HepG2 (cell line): Measurements from ENCODE around the gene MTX1. TPM values are rescaled to one million over a fixed set of nuclear protein-coding genes. Genes with fewer than 3 reads are reported as not detected.

Experiments
- CREB1 ChIP-seq, 2 experiments: fragments of 450-650 bp in 1 of 2; IDR thresholded peaks; 2 replicates each; pipeline ENCODE4 v1.6.1; 2016 to 2017; ENCODE audit warnings: control low read depth in 1 of 2, mild to moderate bottlenecking in 1 of 2, missing compliant biosample characterization in 1 of 2, missing genetic modification characterization in 1 of 2
- FOXA3 ChIP-seq: IDR thresholded peaks from 2 replicates; pipeline ENCODE4 v1.6.1; 2016; ENCODE audit warnings: missing genetic modification reagents, missing compliant biosample characterization
- FOXJ3 ChIP-seq: sonication (generic); formaldehyde crosslinking; IDR thresholded peaks from 2 replicates; pipeline ENCODE4 v1.4.0; 2020; ENCODE audit warnings: missing genetic modification reagents, mild to moderate bottlenecking, borderline replicate concordance
- HDAC6 ChIP-seq: fragments of 200-600 bp; sonication (generic); IDR thresholded peaks from 2 replicates; pipeline ENCODE4 v1.7.0; 2017; ENCODE audit warnings: mild to moderate bottlenecking, antibody characterized with exemption, low read length, low read depth
- KDM3A ChIP-seq: IDR thresholded peaks from 2 replicates; pipeline ENCODE4 v1.6.1; 2018; ENCODE audit warnings: low read depth, missing compliant biosample characterization
- MEIS1 ChIP-seq: sonication (generic); formaldehyde crosslinking; IDR thresholded peaks from 2 replicates; pipeline ENCODE4 v1.9.0; 2021; ENCODE audit warnings: mild to moderate bottlenecking, missing genetic modification reagents, moderate library complexity, borderline replicate concordance
- SMYD3 ChIP-seq: sonication (generic); formaldehyde crosslinking; IDR thresholded peaks from 2 replicates; pipeline ENCODE4 v1.8.1; 2023; ENCODE audit warnings: mild to moderate bottlenecking, missing genetic modification reagents
- SP5 ChIP-seq: IDR thresholded peaks from 2 replicates; pipeline ENCODE4 v1.6.1; 2016; ENCODE audit warnings: low read depth, borderline replicate concordance
- ZFP36L2 ChIP-seq: sonication (generic); formaldehyde crosslinking; IDR thresholded peaks from 2 replicates; pipeline ENCODE4 v1.4.0; 2020; ENCODE audit warnings: missing genetic modification reagents
- ZFY ChIP-seq: sonication (generic); formaldehyde crosslinking; IDR thresholded peaks from 2 replicates; pipeline ENCODE4 v1.4.0; 2020; ENCODE audit warnings: missing genetic modification reagents
- ZNF207 ChIP-seq: fragments of 450-650 bp; IDR thresholded peaks from 2 replicates; pipeline ENCODE4 v1.6.1; 2016; ENCODE audit warnings: antibody characterized with exemption, borderline replicate concordance
- ZNF75D ChIP-seq: sonication (generic); formaldehyde crosslinking; IDR thresholded peaks from 2 replicates; pipeline ENCODE4 v1.8.1; 2023; ENCODE audit warnings: missing genetic modification reagents, mild to moderate bottlenecking, borderline replicate concordance
- ZNF839 ChIP-seq: sonication (generic); formaldehyde crosslinking; IDR thresholded peaks from 2 replicates; pipeline ENCODE4 v1.4.0; 2020; ENCODE audit warnings: missing genetic modification reagents, mild to moderate bottlenecking, borderline replicate concordance
- polyA plus RNA-seq, 8 experiments: library from polyadenylated mRNA; depleted of rRNA in 3 of 8; stranded (reverse) in 7 of 8; unstranded in 1 of 8; fragments of >200 nt; fragmentation: Illumina TruSeq in 4 of 8; extraction: Trizol in 4 of 8; gene quantifications; 2 replicates each; pipeline versions ENCODE4 v1.2.1 to v1.2.3, GENCODE V29; 2011 to 2016; ENCODE audit warnings: low read depth in 4 of 8, missing spikeins in 1 of 8, mixed read lengths in 1 of 8; ENCODE audit not compliant: insufficient read depth in 1 of 8
- total RNA-seq, 5 experiments: library from RNA; depleted of rRNA; stranded (reverse); fragments of >200 nt; fragmentation: Illumina TruSeq; extraction: Trizol; gene quantifications; 2 replicates each; pipeline ENCODE4 v1.2.3, GENCODE V29; 2016; ENCODE audit warnings: low read depth in 1 of 5
- TF ChIP-seq, protein P1 (sequence below): sonication (generic); formaldehyde crosslinking; IDR thresholded peaks from 2 replicates; pipeline ENCODE4 v1.8.1; 2023; ENCODE audit warnings: mild to moderate bottlenecking, missing genetic modification reagents
- TF ChIP-seq, protein P2 (sequence below): sonication (generic); formaldehyde crosslinking; IDR thresholded peaks from 2 replicates; pipeline ENCODE4 v1.8.0; 2022; ENCODE audit warnings: missing genetic modification reagents, mild to moderate bottlenecking, moderate library complexity, borderline replicate concordance
- TF ChIP-seq, protein P3 (sequence below): sonication (generic); formaldehyde crosslinking; IDR thresholded peaks from 2 replicates; pipeline ENCODE4 v1.9.0; 2021; ENCODE audit warnings: missing genetic modification reagents, borderline replicate concordance
- TF ChIP-seq, protein P4 (sequence below): sonication (generic); formaldehyde crosslinking; IDR thresholded peaks from 2 replicates; pipeline ENCODE4 v1.4.0; 2020; ENCODE audit warnings: missing genetic modification reagents; ENCODE audit errors: not compliant biosample characterization
- TF ChIP-seq, protein P5 (sequence below): sonication (generic); formaldehyde crosslinking; IDR thresholded peaks from 2 replicates; pipeline ENCODE4; 2020; ENCODE audit warnings: missing genetic modification reagents, mild to moderate bottlenecking, borderline replicate concordance

The MTX1 gene
- total and polyA plus RNA-seq, 2 of the 13 experiments (the other 11 are each of a cell fraction or from before 2014, with no cell fraction given): 64.5 to 72.6 TPM

DNA sequence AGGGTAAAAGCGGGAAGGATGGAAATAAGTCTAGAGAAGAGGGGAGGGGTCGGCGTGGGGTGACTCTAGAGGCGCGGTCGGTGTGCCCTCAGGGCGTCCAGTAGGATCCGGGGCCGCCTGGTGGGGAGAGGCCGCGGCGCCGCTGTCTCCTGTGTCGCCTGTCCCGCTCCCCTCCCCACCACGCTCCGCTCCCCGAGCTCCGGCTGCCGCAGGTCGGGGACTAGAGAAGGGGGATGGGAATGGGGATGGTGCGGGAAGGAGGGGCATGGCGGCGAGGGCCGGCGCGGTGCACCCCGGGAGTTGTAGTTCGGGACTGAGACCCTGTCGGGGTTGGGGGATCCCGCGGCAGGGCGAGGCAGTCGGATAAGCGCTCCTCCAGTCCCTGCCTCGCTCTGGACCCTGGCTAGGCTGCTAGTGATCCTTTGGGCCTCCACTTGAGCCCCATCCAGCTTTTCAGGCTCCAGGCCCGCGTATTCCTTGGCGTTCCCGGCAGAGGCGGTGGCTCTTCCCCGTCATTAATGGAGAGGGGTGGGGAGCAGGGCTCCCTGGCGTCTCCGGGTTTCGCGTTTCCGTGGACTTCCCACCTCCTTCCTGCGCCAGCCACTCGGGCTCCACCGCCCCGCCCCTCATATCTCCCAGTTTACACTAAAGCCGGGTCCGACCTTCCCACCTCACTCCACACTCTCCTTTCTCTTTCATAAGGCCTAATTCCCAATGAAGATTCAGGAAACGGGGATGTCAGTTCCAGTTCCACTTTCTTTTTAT, 46.9 kb downstream of the MTX1 start, which contains the start of gene ENTREP3 (continued):
- TF ChIP-seq FOXJ3 (no peak), ZNF75D (CRISPR knock-in tag) (no peak), SMYD3 (CRISPR knock-in tag) (no peak), ZNF207 (no peak), CREB1 (IDR thresholded peaks at IDR 0.05) (no peak), CREB1 (CRISPR knock-in tag; IDR thresholded peaks at IDR 0.05) (no peak), ZNF839 (CRISPR knock-in tag) (no peak), MEIS1 (CRISPR knock-in tag) (no peak), HDAC6 (no peak), FOXA3 (CRISPR knock-in tag) (peak; percentile 31; the same call in 1 of the 2 replicates), SP5 (CRISPR knock-in tag) (peak; percentile 46; the same call in 1 of the 2 replicates), ZFY (CRISPR knock-in tag) (peak; percentile 76), ZFP36L2 (no peak), KDM3A (CRISPR knock-in tag) (no peak)
- TF ChIP-seq, protein P1, sequence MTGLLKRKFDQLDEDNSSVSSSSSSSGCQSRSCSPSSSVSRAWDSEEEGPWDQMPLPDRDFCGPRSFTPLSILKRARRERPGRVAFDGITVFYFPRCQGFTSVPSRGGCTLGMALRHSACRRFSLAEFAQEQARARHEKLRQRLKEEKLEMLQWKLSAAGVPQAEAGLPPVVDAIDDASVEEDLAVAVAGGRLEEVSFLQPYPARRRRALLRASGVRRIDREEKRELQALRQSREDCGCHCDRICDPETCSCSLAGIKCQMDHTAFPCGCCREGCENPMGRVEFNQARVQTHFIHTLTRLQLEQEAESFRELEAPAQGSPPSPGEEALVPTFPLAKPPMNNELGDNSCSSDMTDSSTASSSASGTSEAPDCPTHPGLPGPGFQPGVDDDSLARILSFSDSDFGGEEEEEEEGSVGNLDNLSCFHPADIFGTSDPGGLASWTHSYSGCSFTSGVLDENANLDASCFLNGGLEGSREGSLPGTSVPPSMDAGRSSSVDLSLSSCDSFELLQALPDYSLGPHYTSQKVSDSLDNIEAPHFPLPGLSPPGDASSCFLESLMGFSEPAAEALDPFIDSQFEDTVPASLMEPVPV (CRISPR knock-in tag): no peak; the same call in 1 of the 2 replicates
- TF ChIP-seq, protein P2, sequence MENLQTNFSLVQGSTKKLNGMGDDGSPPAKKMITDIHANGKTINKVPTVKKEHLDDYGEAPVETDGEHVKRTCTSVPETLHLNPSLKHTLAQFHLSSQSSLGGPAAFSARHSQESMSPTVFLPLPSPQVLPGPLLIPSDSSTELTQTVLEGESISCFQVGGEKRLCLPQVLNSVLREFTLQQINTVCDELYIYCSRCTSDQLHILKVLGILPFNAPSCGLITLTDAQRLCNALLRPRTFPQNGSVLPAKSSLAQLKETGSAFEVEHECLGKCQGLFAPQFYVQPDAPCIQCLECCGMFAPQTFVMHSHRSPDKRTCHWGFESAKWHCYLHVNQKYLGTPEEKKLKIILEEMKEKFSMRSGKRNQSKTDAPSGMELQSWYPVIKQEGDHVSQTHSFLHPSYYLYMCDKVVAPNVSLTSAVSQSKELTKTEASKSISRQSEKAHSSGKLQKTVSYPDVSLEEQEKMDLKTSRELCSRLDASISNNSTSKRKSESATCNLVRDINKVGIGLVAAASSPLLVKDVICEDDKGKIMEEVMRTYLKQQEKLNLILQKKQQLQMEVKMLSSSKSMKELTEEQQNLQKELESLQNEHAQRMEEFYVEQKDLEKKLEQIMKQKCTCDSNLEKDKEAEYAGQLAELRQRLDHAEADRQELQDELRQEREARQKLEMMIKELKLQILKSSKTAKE (CRISPR knock-in tag): no peak
- TF ChIP-seq, protein P3, sequence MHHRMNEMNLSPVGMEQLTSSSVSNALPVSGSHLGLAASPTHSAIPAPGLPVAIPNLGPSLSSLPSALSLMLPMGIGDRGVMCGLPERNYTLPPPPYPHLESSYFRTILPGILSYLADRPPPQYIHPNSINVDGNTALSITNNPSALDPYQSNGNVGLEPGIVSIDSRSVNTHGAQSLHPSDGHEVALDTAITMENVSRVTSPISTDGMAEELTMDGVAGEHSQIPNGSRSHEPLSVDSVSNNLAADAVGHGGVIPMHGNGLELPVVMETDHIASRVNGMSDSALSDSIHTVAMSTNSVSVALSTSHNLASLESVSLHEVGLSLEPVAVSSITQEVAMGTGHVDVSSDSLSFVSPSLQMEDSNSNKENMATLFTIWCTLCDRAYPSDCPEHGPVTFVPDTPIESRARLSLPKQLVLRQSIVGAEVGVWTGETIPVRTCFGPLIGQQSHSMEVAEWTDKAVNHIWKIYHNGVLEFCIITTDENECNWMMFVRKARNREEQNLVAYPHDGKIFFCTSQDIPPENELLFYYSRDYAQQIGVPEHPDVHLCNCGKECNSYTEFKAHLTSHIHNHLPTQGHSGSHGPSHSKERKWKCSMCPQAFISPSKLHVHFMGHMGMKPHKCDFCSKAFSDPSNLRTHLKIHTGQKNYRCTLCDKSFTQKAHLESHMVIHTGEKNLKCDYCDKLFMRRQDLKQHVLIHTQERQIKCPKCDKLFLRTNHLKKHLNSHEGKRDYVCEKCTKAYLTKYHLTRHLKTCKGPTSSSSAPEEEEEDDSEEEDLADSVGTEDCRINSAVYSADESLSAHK: no peak
- TF ChIP-seq, protein P4, sequence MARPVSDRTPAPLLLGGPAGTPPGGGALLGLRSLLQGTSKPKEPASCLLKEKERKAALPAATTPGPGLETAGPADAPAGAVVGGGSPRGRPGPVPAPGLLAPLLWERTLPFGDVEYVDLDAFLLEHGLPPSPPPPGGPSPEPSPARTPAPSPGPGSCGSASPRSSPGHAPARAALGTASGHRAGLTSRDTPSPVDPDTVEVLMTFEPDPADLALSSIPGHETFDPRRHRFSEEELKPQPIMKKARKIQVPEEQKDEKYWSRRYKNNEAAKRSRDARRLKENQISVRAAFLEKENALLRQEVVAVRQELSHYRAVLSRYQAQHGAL (CRISPR knock-in tag): no peak
- TF ChIP-seq, protein P5, sequence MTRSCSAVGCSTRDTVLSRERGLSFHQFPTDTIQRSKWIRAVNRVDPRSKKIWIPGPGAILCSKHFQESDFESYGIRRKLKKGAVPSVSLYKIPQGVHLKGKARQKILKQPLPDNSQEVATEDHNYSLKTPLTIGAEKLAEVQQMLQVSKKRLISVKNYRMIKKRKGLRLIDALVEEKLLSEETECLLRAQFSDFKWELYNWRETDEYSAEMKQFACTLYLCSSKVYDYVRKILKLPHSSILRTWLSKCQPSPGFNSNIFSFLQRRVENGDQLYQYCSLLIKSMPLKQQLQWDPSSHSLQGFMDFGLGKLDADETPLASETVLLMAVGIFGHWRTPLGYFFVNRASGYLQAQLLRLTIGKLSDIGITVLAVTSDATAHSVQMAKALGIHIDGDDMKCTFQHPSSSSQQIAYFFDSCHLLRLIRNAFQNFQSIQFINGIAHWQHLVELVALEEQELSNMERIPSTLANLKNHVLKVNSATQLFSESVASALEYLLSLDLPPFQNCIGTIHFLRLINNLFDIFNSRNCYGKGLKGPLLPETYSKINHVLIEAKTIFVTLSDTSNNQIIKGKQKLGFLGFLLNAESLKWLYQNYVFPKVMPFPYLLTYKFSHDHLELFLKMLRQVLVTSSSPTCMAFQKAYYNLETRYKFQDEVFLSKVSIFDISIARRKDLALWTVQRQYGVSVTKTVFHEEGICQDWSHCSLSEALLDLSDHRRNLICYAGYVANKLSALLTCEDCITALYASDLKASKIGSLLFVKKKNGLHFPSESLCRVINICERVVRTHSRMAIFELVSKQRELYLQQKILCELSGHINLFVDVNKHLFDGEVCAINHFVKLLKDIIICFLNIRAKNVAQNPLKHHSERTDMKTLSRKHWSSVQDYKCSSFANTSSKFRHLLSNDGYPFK (CRISPR knock-in tag): no peak
